ENCODE data around the gene CAMK2N2.

The CAMK2N2 gene

GRCh38 chr3:184261270-184261853 lies at the start of gene CAMK2N2:
TSS of gene CAMK2N2 (minus strand) at chr3:184261553. CDS start at chr3:184261285, 268 bp downstream.
- no peak for DNase-seq (ENCODE audit: low read depth, low spot score)

- no peak for DNase-seq (ENCODE audit: low read depth, low spot score)
Observed at GRCh38 chr3:184308744-184309143, 47.4 kb upstream of the CAMK2N2 start.

GRCh38 chr3:184307915-184308314 lies 46.6 kb upstream of the CAMK2N2 start:
- DNase-seq (ENCODE audit: low read depth, low spot score) = no peak

GRCh38 chr3:184306341-184306972 lies 45.1 kb upstream of the CAMK2N2 start:
- no peak for DNase-seq (ENCODE audit: low read depth, low spot score)

GRCh38 chr3:184305577-184305976 lies 44.2 kb upstream of the CAMK2N2 start:
- no peak for DNase-seq (ENCODE audit: low read depth, low spot score)

- no peak for DNase-seq (ENCODE audit: low read depth, low spot score)
Observed at GRCh38 chr3:184300378-184300720, 39.0 kb upstream of the CAMK2N2 start.

- no peak for DNase-seq (ENCODE audit: low read depth, low spot score)
Observed at GRCh38 chr3:184299488-184300377, 38.4 kb upstream of the CAMK2N2 start.

GRCh38 chr3:184298759-184299487 lies 37.6 kb upstream of the CAMK2N2 start, which contains the start of gene PSMD2:
TSS of gene PSMD2 (plus strand) at chr3:184299241. CDS start at chr3:184299267, 26 bp downstream.
- DNase-seq (ENCODE audit: low read depth, low spot score) = peak; percentile 84

GRCh38 chr3:184296616-184297015 lies 35.3 kb upstream of the CAMK2N2 start:
- no peak for DNase-seq (ENCODE audit: low read depth, low spot score)

- no peak for DNase-seq (ENCODE audit: low read depth, low spot score)
Observed at GRCh38 chr3:184295771-184296170, 34.4 kb upstream of the CAMK2N2 start.

- no peak for DNase-seq (ENCODE audit: low read depth, low spot score)
Observed at GRCh38 chr3:184291738-184292445, 30.5 kb upstream of the CAMK2N2 start.

GRCh38 chr3:184291044-184291737 lies 29.8 kb upstream of the CAMK2N2 start:
- DNase-seq (ENCODE audit: low read depth, low spot score) = no peak

GRCh38 chr3:184290331-184290730 lies 29.0 kb upstream of the CAMK2N2 start:
- DNase-seq (ENCODE audit: low read depth, low spot score) = no peak

- DNase-seq (ENCODE audit: low read depth, low spot score) = no peak
Observed at GRCh38 chr3:184289426-184289938, 28.1 kb upstream of the CAMK2N2 start.

GRCh38 chr3:184284696-184285095 lies 23.3 kb upstream of the CAMK2N2 start:
- DNase-seq (ENCODE audit: low read depth, low spot score) = no peak

- DNase-seq (ENCODE audit: low read depth, low spot score) = no peak
Observed at GRCh38 chr3:184283681-184284080, 22.3 kb upstream of the CAMK2N2 start.

GRCh38 chr3:184282941-184283340 lies 21.6 kb upstream of the CAMK2N2 start:
- no peak for DNase-seq (ENCODE audit: low read depth, low spot score)

- no peak for DNase-seq (ENCODE audit: low read depth, low spot score)
Observed at GRCh38 chr3:184277366-184277765, 16.0 kb upstream of the CAMK2N2 start.

GRCh38 chr3:184275961-184276910 lies 14.9 kb upstream of the CAMK2N2 start, which contains the start of gene ECE2:
TSS of gene ECE2 (plus strand) at chr3:184276022. CDS start at chr3:184276154, 132 bp downstream.
- DNase-seq (ENCODE audit: low read depth, low spot score) = no peak
